SK-N-SH treated with all-trans-retinoic acid at 6 μM for 48 hours (cell line): ENCODE data around the gene FTCDNL1.

Experiments
- ATAC-seq: fragments of 200-7000 bp; cut with Tn5 transposase; 3 replicates; pipeline ENCODE4 v1.9.1; 2020; ENCODE audit warnings: mild to moderate bottlenecking, moderate library complexity
- ARNTL ChIP-seq: fragments of 450-650 bp; formaldehyde crosslinking; IDR thresholded peaks from 2 replicates; pipeline ENCODE4 v1.5.0; 2020; ENCODE audit warnings: low read depth, mild to moderate bottlenecking, moderate library complexity, borderline replicate concordance
- BACH2 ChIP-seq: fragments of 250-450 bp; sonication (Bioruptor Pico); IDR thresholded peaks from 2 replicates; pipeline ENCODE4 v1.9.0; 2021; ENCODE audit warnings: mild to moderate bottlenecking, borderline replicate concordance
- CREB5 ChIP-seq: fragments of 250-450 bp; sonication (Bioruptor Pico); IDR thresholded peaks from 2 replicates; pipeline ENCODE4 v1.5.1; 2020; ENCODE audit warnings: low read depth, mild to moderate bottlenecking, moderate library complexity
- CSDC2 ChIP-seq: fragments of 250-450 bp; sonication (Bioruptor Pico); IDR thresholded peaks from 2 replicates; pipeline ENCODE4 v1.5.0; 2020; ENCODE audit warnings: mild to moderate bottlenecking, moderate library complexity
- CSRNP3 ChIP-seq: fragments of 250-450 bp; sonication (Bioruptor Pico); IDR thresholded peaks from 2 replicates; pipeline ENCODE4 v1.5.1; 2021; ENCODE audit warnings: mild to moderate bottlenecking, moderate library complexity
- ESRRG ChIP-seq: fragments of 250-450 bp; sonication (Bioruptor Pico); IDR thresholded peaks from 2 replicates; pipeline ENCODE4 v1.6.1; 2021; ENCODE audit warnings: mild to moderate bottlenecking
- GLIS3 ChIP-seq: fragments of 250-450 bp; sonication (Bioruptor Pico); IDR thresholded peaks from 2 replicates; pipeline ENCODE4 v1.5.0; 2020; ENCODE audit warnings: mild to moderate bottlenecking, moderate library complexity
- ISL1 ChIP-seq: fragments of 250-450 bp; sonication (Bioruptor Pico); IDR thresholded peaks from 2 replicates; pipeline ENCODE4 v2.1.2; 2022; ENCODE audit warnings: mild to moderate bottlenecking, moderate library complexity
- OSR1 ChIP-seq: fragments of 250-450 bp; sonication (Bioruptor Pico); IDR thresholded peaks from 2 replicates; pipeline ENCODE4 v1.8.0; 2022; ENCODE audit warnings: moderate library complexity, mild to moderate bottlenecking, inconsistent platforms
- PATZ1 ChIP-seq: fragments of 250-450 bp; sonication (Bioruptor Pico); IDR thresholded peaks from 2 replicates; pipeline ENCODE4 v1.8.0; 2020; ENCODE audit warnings: mild to moderate bottlenecking, moderate library complexity, borderline replicate concordance
- POU6F1 ChIP-seq: fragments of 250-450 bp; sonication (Bioruptor Pico); IDR thresholded peaks from 2 replicates; pipeline ENCODE4 v1.8.0; 2021; ENCODE audit warnings: low read depth, mild to moderate bottlenecking, moderate library complexity, borderline replicate concordance
- SNAI2 ChIP-seq: fragments of 250-450 bp; sonication (Bioruptor Pico); IDR thresholded peaks from 2 replicates; pipeline ENCODE4 v1.5.0; 2020; ENCODE audit warnings: mild to moderate bottlenecking, moderate library complexity
- TCF4 ChIP-seq: fragments of 250-450 bp; sonication (Bioruptor Pico); IDR thresholded peaks from 2 replicates; pipeline ENCODE4 v1.8.0; 2021; ENCODE audit warnings: mild to moderate bottlenecking, moderate library complexity, borderline replicate concordance
- TOX ChIP-seq: fragments of 250-450 bp; sonication (Bioruptor Pico); IDR thresholded peaks from 2 replicates; pipeline ENCODE4 v1.8.0; 2021; ENCODE audit warnings: mild to moderate bottlenecking, moderate library complexity, borderline replicate concordance
- TSHZ2 ChIP-seq: fragments of 250-450 bp; sonication (Bioruptor Pico); IDR thresholded peaks from 2 replicates; pipeline ENCODE4 v1.5.0; 2020; ENCODE audit warnings: mild to moderate bottlenecking, moderate library complexity
- ZC3H10 ChIP-seq: fragments of 250-450 bp; sonication (Bioruptor Pico); IDR thresholded peaks from 2 replicates; pipeline ENCODE4 v1.5.1; 2021; ENCODE audit warnings: mild to moderate bottlenecking, moderate library complexity
- ZFP3 ChIP-seq: fragments of 250-450 bp; sonication (Bioruptor Pico); IDR thresholded peaks from 2 replicates; pipeline ENCODE4 v1.5.0; 2020; ENCODE audit warnings: mild to moderate bottlenecking, moderate library complexity
- ZFP30 ChIP-seq: fragments of 450-650 bp; formaldehyde crosslinking; IDR thresholded peaks from 2 replicates; pipeline ENCODE4 v1.5.0; 2022; ENCODE audit warnings: mild to moderate bottlenecking, moderate library complexity
- ZNF70 ChIP-seq: fragments of 450-650 bp; formaldehyde crosslinking; IDR thresholded peaks from 2 replicates; pipeline ENCODE4 v1.5.0; 2020; ENCODE audit warnings: mild to moderate bottlenecking, moderate library complexity

FTCDNL1 gene

GRCh38 chr2:199842631-199843395 is 8.2 kb downstream of the FTCDNL1 start (continued):
- no peak for TF ChIP-seq TSHZ2 (CRISPR knock-in tag)
- no peak for TF ChIP-seq TOX (CRISPR knock-in tag)
- TF ChIP-seq ZFP3 = no peak
- TF ChIP-seq ARNTL (CRISPR knock-in tag) = no peak
- TF ChIP-seq SNAI2 (CRISPR knock-in tag) = no peak
- TF ChIP-seq ZC3H10 (CRISPR knock-in tag) = no peak
- TF ChIP-seq BACH2 (CRISPR knock-in tag) = no peak
- no peak for TF ChIP-seq TCF4 (CRISPR knock-in tag)
- no peak for TF ChIP-seq ZFP30 (CRISPR knock-in tag)
- TF ChIP-seq OSR1 (CRISPR knock-in tag) = no peak
- TF ChIP-seq POU6F1 (CRISPR knock-in tag) = no peak
- TF ChIP-seq CSDC2 (CRISPR knock-in tag) = no peak

- no peak for TF ChIP-seq ISL1 (CRISPR knock-in tag)
- TF ChIP-seq CREB5 (CRISPR knock-in tag) = no peak
- TF ChIP-seq BACH2 (CRISPR knock-in tag) = no peak
- no peak for TF ChIP-seq TSHZ2 (CRISPR knock-in tag)
- no peak for TF ChIP-seq SNAI2 (CRISPR knock-in tag)
- no peak for TF ChIP-seq PATZ1 (CRISPR knock-in tag)
- no peak for TF ChIP-seq ZFP30 (CRISPR knock-in tag)
- TF ChIP-seq ARNTL (CRISPR knock-in tag) = no peak
- TF ChIP-seq ESRRG = no peak
- no peak for TF ChIP-seq CSRNP3 (CRISPR knock-in tag)
- no peak for TF ChIP-seq GLIS3 (CRISPR knock-in tag)
- TF ChIP-seq ZNF70 = no peak
- TF ChIP-seq, all 23 proteins: peak for 0
- no peak for ATAC-seq
Observed at GRCh38 chr2:199841409-199841808, 9.6 kb downstream of the FTCDNL1 start.
